GM10266 (cell line): ENCODE data around the gene ARPC1A.

Source experiments
- DNase-seq: peaks from one replicate; pipeline ENCODE4 v3.0.0; 2012; ENCODE audit errors: extremely low spot score
- CTCF ChIP-seq: IDR thresholded peaks from 2 replicates; pipeline ENCODE4 v1.5.1; 2012; ENCODE audit warnings: mild to moderate bottlenecking, low read depth; ENCODE audit not compliant: control insufficient read depth, insufficient read depth; ENCODE audit errors: missing control alignments

ARPC1A gene

GRCh38 chr7:99397297-99397983, 71.7 kb downstream of the ARPC1A start:
- no peak for DNase-seq
- TF ChIP-seq CTCF: no peak

DNA sequence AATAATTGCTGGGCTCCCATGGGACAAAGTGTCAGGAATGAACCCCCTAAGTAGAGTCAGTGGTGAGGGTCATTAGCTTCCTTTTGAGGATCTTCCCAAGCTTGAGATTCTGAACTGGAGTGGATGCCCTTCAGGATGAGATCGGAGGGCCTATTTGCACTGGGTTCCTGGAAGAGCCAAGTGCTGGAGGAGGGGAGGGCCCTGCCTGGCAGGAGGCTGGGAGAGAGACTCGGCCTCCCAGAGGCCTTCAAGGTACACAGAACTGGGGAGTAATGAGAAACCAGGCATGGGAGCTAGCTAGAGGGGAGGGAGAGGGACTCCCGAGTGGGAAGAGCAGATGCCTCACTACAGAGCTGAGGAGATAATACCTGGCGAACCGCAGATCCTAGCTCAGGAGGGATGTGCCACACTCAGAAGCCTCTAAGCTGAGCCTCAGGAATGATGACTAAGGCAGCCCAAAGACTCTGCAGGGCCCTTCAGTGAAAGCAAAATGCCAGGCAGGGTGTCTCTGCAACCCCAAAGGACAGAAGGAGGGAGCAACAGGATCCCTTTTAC, 73.3 kb downstream of the ARPC1A start:
- TF ChIP-seq CTCF: no peak
- no peak for DNase-seq

- DNase-seq: no peak
- TF ChIP-seq CTCF: no peak
Measured at GRCh38 chr7:99399597-99399996, 73.9 kb downstream of the ARPC1A start.

DNA sequence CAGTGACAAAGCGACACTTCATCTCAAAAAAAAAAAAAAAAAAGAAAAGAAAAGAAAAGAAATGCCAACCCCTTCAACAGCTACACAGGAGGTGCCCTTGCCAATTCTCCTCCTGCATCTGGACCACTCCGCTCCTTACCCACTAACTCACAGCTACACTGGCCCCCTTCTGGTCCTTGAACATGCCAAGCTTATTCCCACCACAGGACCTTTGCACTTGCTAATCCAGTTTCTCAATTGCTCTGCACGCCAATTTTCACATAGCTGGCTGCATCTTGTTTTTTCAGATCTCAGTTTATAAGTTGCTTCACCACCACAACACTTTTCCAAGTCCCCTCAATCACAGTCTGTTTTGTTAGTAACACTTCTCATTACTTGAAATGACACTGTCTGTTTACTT, 77.2 kb downstream of the ARPC1A start:
- no peak for TF ChIP-seq CTCF
- no peak for DNase-seq

- TF ChIP-seq CTCF: no peak
- no peak for DNase-seq
Measured at GRCh38 chr7:99403764-99404163, 78.1 kb downstream of the ARPC1A start.

DNA sequence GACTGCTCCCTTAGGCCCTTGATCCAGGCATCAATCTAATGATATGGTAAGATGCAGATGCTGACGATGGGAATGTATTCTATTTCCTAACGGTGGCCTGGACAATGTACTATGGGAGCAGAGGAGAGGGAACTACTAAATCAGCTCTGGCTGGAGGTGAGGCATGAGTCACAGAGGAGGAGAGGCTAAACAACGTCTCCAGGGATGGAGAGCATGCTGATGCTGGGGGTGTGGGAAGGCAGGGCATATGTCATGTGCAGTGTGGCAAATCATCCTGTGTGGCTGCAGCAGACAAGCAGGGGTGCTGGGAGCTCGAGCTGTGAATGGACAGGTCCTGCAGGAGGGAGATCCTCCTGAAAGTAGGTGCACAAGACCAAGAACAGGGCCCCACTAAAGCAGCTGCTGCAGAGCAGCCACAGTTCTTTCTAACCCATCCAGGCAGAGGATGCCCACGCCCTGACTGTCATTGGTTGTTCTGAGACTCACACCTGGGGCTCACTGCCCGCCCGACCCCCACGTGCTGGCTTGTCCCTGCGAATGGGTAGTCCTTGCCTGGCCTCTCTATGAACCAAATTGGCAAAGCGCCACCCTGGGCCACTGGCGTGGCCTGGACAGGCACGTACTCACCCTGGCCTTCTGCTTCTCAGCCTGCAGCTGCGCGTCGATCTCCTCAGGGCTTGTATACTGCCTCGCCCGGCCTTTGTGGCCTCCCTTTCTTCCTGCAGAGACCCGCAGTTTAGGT, 78.7 kb downstream of the ARPC1A start:
- no peak for TF ChIP-seq CTCF
- DNase-seq: no peak

GRCh38 chr7:99404977-99405320, 79.3 kb downstream of the ARPC1A start:
- DNase-seq: no peak
- no peak for TF ChIP-seq CTCF
